ES-I3 (cell line): ENCODE measurements around the gene KCTD16.

ENCODE experiments used
- H3K36me3 ChIP-seq: 2 replicates; pipeline ENCODE4 v1.6.1; 2013; ENCODE audit warnings: mild to moderate bottlenecking, low read length, control low read depth, moderate library complexity; ENCODE audit not compliant: insufficient read depth
- H3K4me1 ChIP-seq: 2 replicates; pipeline ENCODE4 v1.6.1; 2013; ENCODE audit warnings: mild to moderate bottlenecking, control low read depth, low read length; ENCODE audit not compliant: insufficient read depth
- H3K9ac ChIP-seq: 2 replicates; pipeline ENCODE4 v1.6.1; 2013; ENCODE audit warnings: low read depth, mild to moderate bottlenecking, low read length, moderate library complexity
- H3K9me3 ChIP-seq: 2 replicates; pipeline ENCODE4 v1.6.1; 2013; ENCODE audit warnings: mild to moderate bottlenecking, low read length, moderate library complexity; ENCODE audit not compliant: control insufficient read depth, insufficient read depth

KCTD16 gene

GRCh38 chr5:144457160-144457559 lies 286.5 kb downstream of the KCTD16 start:
- no peaks in the 10 kb centered on the region for H3K36me3 ChIP-seq
- H3K9ac ChIP-seq, result no peak overlapping the region
- H3K9me3 ChIP-seq, result no peaks in the 10 kb centered on the region
- H3K4me1 ChIP-seq, result no peaks in the 10 kb centered on the region

- Histone ChIP-seq H3K9me3 (no peaks in the 10 kb centered on the region), H3K4me1 (no peaks in the 10 kb centered on the region), H3K9ac (no peak overlapping the region), H3K36me3 (no peaks in the 10 kb centered on the region)
These were observed 287.5 kb downstream of the KCTD16 start for GRCh38 chr5:144458216-144458615.

- Histone ChIP-seq H3K36me3 (no peaks in the 10 kb centered on the region), H3K9me3 (no peaks in the 10 kb centered on the region), H3K4me1 (no peaks in the 10 kb centered on the region), H3K9ac (no peak overlapping the region)
These were observed 289.9 kb downstream of the KCTD16 start for GRCh38 chr5:144460600-144460999.

GRCh38 chr5:144462577-144462976 lies 291.9 kb downstream of the KCTD16 start:
- no peaks in the 10 kb centered on the region for H3K9me3 ChIP-seq
- H3K9ac ChIP-seq, result no peak overlapping the region
- no peaks in the 10 kb centered on the region for H3K36me3 ChIP-seq
- H3K4me1 ChIP-seq, result no peaks in the 10 kb centered on the region

GRCh38 chr5:144463481-144464223 lies 293.0 kb downstream of the KCTD16 start:
- Histone ChIP-seq H3K4me1 (no peaks in the 10 kb centered on the region), H3K9ac (no peak overlapping the region), H3K36me3 (no peaks in the 10 kb centered on the region), H3K9me3 (no peaks in the 10 kb centered on the region)

- Histone ChIP-seq H3K4me1 (no peaks in the 10 kb centered on the region), H3K9ac (no peak overlapping the region), H3K9me3 (no peaks in the 10 kb centered on the region), H3K36me3 (no peaks in the 10 kb centered on the region)
These were observed 293.6 kb downstream of the KCTD16 start for GRCh38 chr5:144464306-144464705.

- Histone ChIP-seq H3K4me1 (no peaks in the 10 kb centered on the region), H3K9me3 (no peaks in the 10 kb centered on the region), H3K9ac (no peak overlapping the region), H3K36me3 (no peaks in the 10 kb centered on the region)
These were observed 294.8 kb downstream of the KCTD16 start for GRCh38 chr5:144465441-144465840.

GRCh38 chr5:144467792-144468191 lies 297.1 kb downstream of the KCTD16 start:
- H3K4me1 ChIP-seq, result no peaks in the 10 kb centered on the region
- H3K9ac ChIP-seq, result no peak overlapping the region
- H3K36me3 ChIP-seq, result no peaks in the 10 kb centered on the region
- H3K9me3 ChIP-seq, result no peaks in the 10 kb centered on the region

GRCh38 chr5:144468571-144468970 lies 297.9 kb downstream of the KCTD16 start:
- no peaks in the 10 kb centered on the region for H3K4me1 ChIP-seq
- H3K36me3 ChIP-seq, result no peaks in the 10 kb centered on the region
- no peak overlapping the region for H3K9ac ChIP-seq
- no peaks in the 10 kb centered on the region for H3K9me3 ChIP-seq

- Histone ChIP-seq H3K4me1 (no peaks in the 10 kb centered on the region), H3K9ac (no peak overlapping the region), H3K36me3 (no peaks in the 10 kb centered on the region), H3K9me3 (no peaks in the 10 kb centered on the region)
These were observed 298.4 kb downstream of the KCTD16 start for GRCh38 chr5:144469106-144469505.

GRCh38 chr5:144472221-144472620 lies 301.5 kb downstream of the KCTD16 start:
- Histone ChIP-seq H3K4me1 (no peaks in the 10 kb centered on the region), H3K9me3 (no peaks in the 10 kb centered on the region), H3K9ac (no peak overlapping the region), H3K36me3 (no peaks in the 10 kb centered on the region)

- no peaks in the 10 kb centered on the region for H3K9me3 ChIP-seq
- H3K4me1 ChIP-seq, result no peaks in the 10 kb centered on the region
- no peaks in the 10 kb centered on the region for H3K36me3 ChIP-seq
- no peak overlapping the region for H3K9ac ChIP-seq
These were observed 303.0 kb downstream of the KCTD16 start for GRCh38 chr5:144473650-144474049.

- H3K9ac ChIP-seq, result no peak overlapping the region
- no peaks in the 10 kb centered on the region for H3K36me3 ChIP-seq
- no peaks in the 10 kb centered on the region for H3K4me1 ChIP-seq
- H3K9me3 ChIP-seq, result no peaks in the 10 kb centered on the region
These were observed 307.9 kb downstream of the KCTD16 start for GRCh38 chr5:144478565-144478964.

- Histone ChIP-seq H3K9ac (no peak overlapping the region), H3K4me1 (peaks cover 4% of the 10 kb centered on the region; the same call in 1 of the 2 replicates), H3K9me3 (no peaks in the 10 kb centered on the region), H3K36me3 (no peaks in the 10 kb centered on the region)
These were observed 311.2 kb downstream of the KCTD16 start for GRCh38 chr5:144481861-144482260.

GRCh38 chr5:144484124-144484897 lies 313.6 kb downstream of the KCTD16 start:
- no peaks in the 10 kb centered on the region for H3K9me3 ChIP-seq
- H3K36me3 ChIP-seq, result no peaks in the 10 kb centered on the region
- H3K9ac ChIP-seq, result no peak overlapping the region
- peaks cover 14% of the 10 kb centered on the region for H3K4me1 ChIP-seq
